ENCODE results near the gene RREB1.

RREB1 gene

DNA sequence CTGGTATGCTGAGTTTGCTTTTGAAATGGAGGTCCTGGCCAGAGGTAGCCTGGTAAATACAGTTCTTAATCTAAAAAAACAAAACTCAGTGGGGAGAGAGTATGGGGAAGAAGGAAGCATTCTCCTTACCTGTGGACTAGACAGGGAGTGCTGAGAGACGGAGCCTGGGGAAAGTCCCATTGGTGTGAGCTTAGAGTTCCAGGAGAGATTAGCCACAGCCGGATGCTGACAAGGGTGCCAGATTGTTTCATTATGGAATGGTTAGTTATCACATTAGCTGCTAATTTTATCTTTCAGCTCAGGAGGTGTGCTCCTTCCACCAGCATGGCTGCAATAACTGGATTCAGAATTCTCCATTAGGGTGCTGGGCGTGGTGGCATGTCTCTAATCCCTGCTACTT is 75.9 kb downstream of the RREB1 start:
- Histone ChIP-seq H3K4me3 (no peak overlapping the region), H3K27ac (no peak overlapping the region)
- TF ChIP-seq, protein P1, sequence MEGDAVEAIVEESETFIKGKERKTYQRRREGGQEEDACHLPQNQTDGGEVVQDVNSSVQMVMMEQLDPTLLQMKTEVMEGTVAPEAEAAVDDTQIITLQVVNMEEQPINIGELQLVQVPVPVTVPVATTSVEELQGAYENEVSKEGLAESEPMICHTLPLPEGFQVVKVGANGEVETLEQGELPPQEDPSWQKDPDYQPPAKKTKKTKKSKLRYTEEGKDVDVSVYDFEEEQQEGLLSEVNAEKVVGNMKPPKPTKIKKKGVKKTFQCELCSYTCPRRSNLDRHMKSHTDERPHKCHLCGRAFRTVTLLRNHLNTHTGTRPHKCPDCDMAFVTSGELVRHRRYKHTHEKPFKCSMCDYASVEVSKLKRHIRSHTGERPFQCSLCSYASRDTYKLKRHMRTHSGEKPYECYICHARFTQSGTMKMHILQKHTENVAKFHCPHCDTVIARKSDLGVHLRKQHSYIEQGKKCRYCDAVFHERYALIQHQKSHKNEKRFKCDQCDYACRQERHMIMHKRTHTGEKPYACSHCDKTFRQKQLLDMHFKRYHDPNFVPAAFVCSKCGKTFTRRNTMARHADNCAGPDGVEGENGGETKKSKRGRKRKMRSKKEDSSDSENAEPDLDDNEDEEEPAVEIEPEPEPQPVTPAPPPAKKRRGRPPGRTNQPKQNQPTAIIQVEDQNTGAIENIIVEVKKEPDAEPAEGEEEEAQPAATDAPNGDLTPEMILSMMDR (IDR thresholded peaks at IDR 0.05): no peak
- no peak for DNase-seq (ENCODE audit: low spot score)

DNA sequence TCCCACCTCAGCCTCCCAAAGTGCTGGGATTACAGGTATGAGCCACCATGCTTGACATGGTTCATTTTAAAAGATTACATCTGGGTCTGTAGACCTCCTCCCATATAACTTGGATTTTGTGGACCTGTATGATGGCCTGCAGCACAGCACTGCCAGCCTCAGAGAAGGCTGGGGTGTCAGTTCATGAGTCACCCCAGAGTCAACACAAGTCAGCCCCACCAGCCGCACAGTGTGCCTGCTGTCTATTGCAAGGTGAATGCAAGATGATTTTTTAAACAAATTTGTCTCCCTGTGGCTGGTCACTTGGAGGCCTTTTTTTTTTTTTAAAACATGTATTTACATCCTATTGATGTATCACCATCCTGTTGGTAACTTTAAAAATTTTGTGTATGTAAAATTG is 76.7 kb downstream of the RREB1 start:
- no peak for DNase-seq (ENCODE audit: low spot score)
- Histone ChIP-seq H3K27ac (no peak overlapping the region), H3K4me3 (no peak overlapping the region)
- TF ChIP-seq, protein P1 (IDR thresholded peaks at IDR 0.05): no peak

DNA sequence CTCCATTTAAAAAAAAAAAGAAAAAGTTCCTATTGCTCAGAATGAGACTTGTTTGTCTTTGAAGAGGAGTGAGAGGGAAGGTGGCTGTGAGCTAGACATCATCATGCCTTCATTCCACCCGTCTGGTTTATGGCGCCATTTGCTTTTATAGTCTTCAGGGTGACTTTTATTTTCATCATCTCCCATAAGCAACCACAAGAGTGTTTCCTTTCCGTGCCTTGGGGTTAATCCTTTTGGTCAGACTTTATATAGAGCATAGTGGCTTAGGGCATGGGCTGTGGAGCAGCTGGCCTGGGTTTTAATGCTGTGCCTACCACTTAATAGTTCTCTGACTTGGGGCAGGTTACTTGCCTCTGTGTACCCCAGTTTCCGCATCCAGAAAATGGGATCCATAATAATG is 77.8 kb downstream of the RREB1 start:
- Histone ChIP-seq H3K27ac (no peak overlapping the region), H3K4me3 (no peak overlapping the region)
- DNase-seq (ENCODE audit: low spot score): no peak
- TF ChIP-seq, protein P1 (IDR thresholded peaks at IDR 0.05): no peak

DNA sequence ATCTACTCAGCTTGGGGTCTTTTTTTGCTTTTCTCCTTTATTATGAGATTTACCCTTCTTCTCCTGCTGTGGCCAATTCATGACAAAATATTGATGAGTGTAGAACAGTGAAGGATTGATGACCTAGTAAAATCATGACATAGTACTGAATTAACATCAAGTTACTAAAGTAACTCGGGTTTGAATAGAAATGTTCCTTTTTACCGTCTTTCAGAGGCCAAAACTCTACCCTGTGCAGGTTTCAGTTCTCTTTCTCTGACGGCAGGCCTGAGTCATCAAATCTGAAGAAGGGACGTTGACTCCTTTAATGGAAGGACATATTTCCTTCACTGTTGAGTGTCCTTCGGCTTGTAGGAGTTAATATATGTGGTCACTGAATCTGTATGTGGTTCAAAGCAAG is 80.7 kb downstream of the RREB1 start:
- no peak for DNase-seq (ENCODE audit: low spot score)
- Histone ChIP-seq H3K4me3 (no peak overlapping the region), H3K27ac (peak overlapping the region in 1 of 2 donors; percentile 71)

GRCh38 chr6:7189101-7189758 is 81.5 kb downstream of the RREB1 start:
- no peak overlapping the region for H3K4me3 ChIP-seq
- H3K27ac ChIP-seq: peak overlapping the region in 1 of 2 donors; percentile 71
- no peak for DNase-seq (ENCODE audit: low spot score)
- TF ChIP-seq, protein P1 (IDR thresholded peaks at IDR 0.05): no peak

More for the DNA sequence above, 80.7 kb downstream of the RREB1 start:
- TF ChIP-seq, protein P1 (IDR thresholded peaks at IDR 0.05): no peak

- TF ChIP-seq, protein P1 (IDR thresholded peaks at IDR 0.05): no peak
- no peak for DNase-seq (ENCODE audit: low spot score)
- no peak overlapping the region for H3K27ac ChIP-seq
- no peak overlapping the region for H3K4me3 ChIP-seq
These were observed 83.0 kb downstream of the RREB1 start for GRCh38 chr6:7190791-7191190.

DNA sequence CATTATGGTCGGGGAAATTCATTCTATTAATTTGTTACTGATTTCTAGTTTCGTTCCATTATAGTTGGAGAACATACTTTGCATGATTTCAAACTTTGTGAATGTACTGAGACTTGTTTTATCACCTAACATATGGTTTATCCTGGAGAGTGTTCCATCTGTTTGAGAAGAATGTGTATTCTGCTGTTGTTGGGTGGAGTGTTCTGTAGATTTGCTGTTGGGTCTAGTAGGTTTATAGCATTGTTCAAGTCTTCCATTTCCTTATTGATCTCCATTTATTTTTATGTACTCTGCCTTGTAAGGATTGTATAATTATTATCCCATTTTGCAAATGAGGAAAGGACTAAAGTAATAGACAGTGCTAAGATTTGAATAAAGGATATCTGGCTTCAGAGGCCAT is 85.4 kb downstream of the RREB1 start:
- no peak overlapping the region for H3K27ac ChIP-seq
- no peak for DNase-seq (ENCODE audit: low spot score)
- H3K4me3 ChIP-seq: no peak overlapping the region
- TF ChIP-seq, protein P1 (IDR thresholded peaks at IDR 0.05): no peak
